GM12878 (cell line): Measurements from ENCODE around the gene SUGCT. TPM values are rescaled to one million over a fixed set of nuclear protein-coding genes. Genes with fewer than 3 reads are reported as not detected.

Experiments
- ATAC-seq: fragments of 200-7000 bp; cut with Tn5 transposase; 3 replicates; pipeline ENCODE4 v1.9.1; 2020; ENCODE audit warnings: mild to moderate bottlenecking, moderate library complexity
- BruUV-seq: library from RNA; stranded (reverse); fragments of 400-500 nt; replicated peaks from 2 replicates; lab custom pipeline; 2021; lab: Mats Ljungman, UMichigan
- CTCF ChIA-PET: fragments of 300-600 bp; sonication (Branson Sonifier 250); formaldehyde crosslinking; extraction: SDS; loops from one replicate; lab custom pipeline; 2021; ENCODE audit warnings: inconsistent platforms; lab: Yijun Ruan, JAX
- POLR2A ChIA-PET: fragments of 350-600 bp; formaldehyde crosslinking; extraction: SDS; loops from one replicate; lab custom pipeline; 2021; ENCODE audit warnings: inconsistent platforms; lab: Charles Lee
- RAD21 ChIA-PET: fragments of 300-600 bp; sonication (Branson Sonifier 250); formaldehyde crosslinking; loops from one replicate; lab custom pipeline; 2023; ENCODE audit warnings: antibody characterized with exemption; ENCODE audit not compliant: unreplicated experiment; lab: Charles Lee
- SMC1A ChIA-PET: fragments of 300-600 bp; sonication (Branson Sonifier 250); formaldehyde crosslinking; loops from one replicate; lab custom pipeline; 2023; ENCODE audit not compliant: unreplicated experiment, uncharacterized antibody; lab: Charles Lee
- DNase-seq: peaks from one replicate; pipeline ENCODE4 v3.0.0-alpha.2; 2011; ENCODE audit warnings: low read depth, low spot score
- FAIRE-seq: peaks from 3 replicates; lab custom pipeline; 2011; peaks lifted over from hg19 to GRCh38; lab: Jason Lieb, UNC
- H2AFZ ChIP-seq: 2 replicates; pipeline ENCODE4 v1.6.0; 2011; ENCODE audit warnings: low read depth, low read length, control low read depth; ENCODE audit not compliant: control insufficient read depth
- H3K27ac ChIP-seq: 2 replicates; pipeline ENCODE4 v1.5.1; 2011; ENCODE audit warnings: control low read depth; ENCODE audit not compliant: control insufficient read depth, insufficient read depth
- H3K27me3 ChIP-seq, 2 experiments: replicated peaks in 1 of 2; 2 replicates each; pipeline versions ENCODE4 v1.6.0 to v1.6.1; 2011; ENCODE audit warnings: low read length in 1 of 2; ENCODE audit not compliant: control insufficient read depth in 2 of 2, insufficient read depth in 2 of 2
- H3K36me3 ChIP-seq, 2 experiments: 2 replicates each; pipeline ENCODE4 v1.5.1; 2011; ENCODE audit warnings: low read length in 1 of 2; ENCODE audit not compliant: control insufficient read depth in 2 of 2, insufficient read depth in 2 of 2
- H3K4me1 ChIP-seq: 2 replicates; pipeline ENCODE4 v1.6.1; 2011; ENCODE audit warnings: mild to moderate bottlenecking, low read length, moderate library complexity, mixed read lengths; ENCODE audit not compliant: control insufficient read depth, insufficient read depth
- H3K4me2 ChIP-seq: 2 replicates; pipeline ENCODE4 v1.6.0; 2011; ENCODE audit warnings: control low read depth; ENCODE audit not compliant: control insufficient read depth, insufficient read depth
- H3K4me3 ChIP-seq: fragments of 200-600 bp; sonication (generic); 2 replicates; pipeline ENCODE4 v1.5.1; 2016
- H3K79me2 ChIP-seq: 2 replicates; pipeline ENCODE4 v1.6.0; 2011; ENCODE audit warnings: low read length; ENCODE audit not compliant: control insufficient read depth, insufficient read depth
- H3K9ac ChIP-seq: 2 replicates; pipeline ENCODE4 v1.8.0; 2011; ENCODE audit warnings: low read length, control low read depth, mixed read lengths; ENCODE audit not compliant: control insufficient read depth, insufficient read depth
- H3K9me3 ChIP-seq: replicated peaks from 3 replicates; pipeline ENCODE4 v1.5.1; 2011; ENCODE audit warnings: mild to moderate bottlenecking, low read length; ENCODE audit not compliant: control insufficient read depth, insufficient read depth
- H4K20me1 ChIP-seq: 2 replicates; pipeline ENCODE4 v1.6.0; 2011; ENCODE audit not compliant: control insufficient read depth, insufficient read depth
- BCL3 ChIP-seq: IDR thresholded peaks from 2 replicates; pipeline ENCODE4 v1.6.1; 2011; ENCODE audit warnings: borderline replicate concordance, low read depth, mild to moderate bottlenecking, moderate library complexity, low read length; ENCODE audit not compliant: insufficient read depth, poor library complexity, severe bottlenecking
- CHD2 ChIP-seq: IDR thresholded peaks from 2 replicates; pipeline ENCODE4 v1.6.1; 2011; ENCODE audit warnings: low read depth, low read length, improper control_type of control experiment, borderline replicate concordance
- CUX1 ChIP-seq: IDR thresholded peaks from 2 replicates; pipeline ENCODE4 v1.6.1; 2012; ENCODE audit warnings: improper control_type of control experiment, low read depth, low read length; ENCODE audit not compliant: insufficient replicate concordance
- EED ChIP-seq: sonication (generic); IDR thresholded peaks from 2 replicates; pipeline ENCODE4 v1.6.1; 2016; ENCODE audit warnings: antibody characterized with exemption, low read depth
- ESRRA ChIP-seq: IDR thresholded peaks from 2 replicates; pipeline ENCODE4 v1.6.1; 2012; ENCODE audit warnings: mild to moderate bottlenecking, low read length, improper control_type of control experiment
- GATAD2B ChIP-seq: fragments of 450-650 bp; conservative IDR thresholded peaks from 2 replicates; pipeline ENCODE4 v1.6.1; 2017; ENCODE audit warnings: low read depth, mild to moderate bottlenecking, moderate library complexity
- POLR2A ChIP-seq: IDR thresholded peaks from 2 replicates; pipeline ENCODE4 v1.6.1; 2011; ENCODE audit warnings: low read depth, mild to moderate bottlenecking, low read length
- POU2F2 ChIP-seq: IDR thresholded peaks from 3 replicates; pipeline ENCODE4 v1.6.1; 2011; ENCODE audit warnings: low read depth, mild to moderate bottlenecking, low read length, borderline replicate concordance
- RAD21 ChIP-seq: IDR thresholded peaks from 2 replicates; pipeline ENCODE4 v1.6.1; 2011; ENCODE audit warnings: mild to moderate bottlenecking, low read depth, low read length, moderate library complexity; ENCODE audit not compliant: insufficient read depth
- SMARCA5 ChIP-seq: fragments of 450-650 bp; IDR thresholded peaks from 2 replicates; pipeline ENCODE4 v1.6.1; 2017; ENCODE audit warnings: mild to moderate bottlenecking
- SPI1 ChIP-seq: IDR thresholded peaks from 2 replicates; pipeline ENCODE4 v1.6.1; 2011; ENCODE audit warnings: low read depth, mild to moderate bottlenecking, low read length, moderate library complexity, borderline replicate concordance; ENCODE audit not compliant: insufficient read depth
- ZNF207 ChIP-seq: fragments of 450-650 bp; IDR thresholded peaks from 2 replicates; pipeline ENCODE4 v1.6.1; 2014; ENCODE audit warnings: antibody characterized with exemption, mild to moderate bottlenecking, borderline replicate concordance
- ZZZ3 ChIP-seq: IDR thresholded peaks from 2 replicates; pipeline ENCODE4 v1.6.1; 2011; ENCODE audit warnings: low read depth; ENCODE audit not compliant: control insufficient read depth, insufficient read length
- WGBS: methylation state at CpG from one replicate; pipeline ENCODE4 v1.1.6; 2016; ENCODE audit warnings: low lambda C conversion rate; ENCODE audit not compliant: insufficient replicate concordance, insufficient coverage; ENCODE audit errors: missing lambda C conversion rate; 5-methylcytosine and 5-hydroxymethylcytosine counted together
- in situ Hi-C: fragments of 300-500 bp; cut with MboI; formaldehyde crosslinking; loops from 9 replicates; pipeline ENCODE4 v1.14.3; 2018; ENCODE audit warnings: mixed read lengths
- intact Hi-C: fragments of 100-400 bp; cut with micrococcal nuclease; formaldehyde crosslinking; loops from one replicate; pipeline ENCODE4 v1.14.2; 2022; ENCODE audit not compliant: unreplicated experiment
- polyA plus RNA-seq, 11 experiments: library from polyadenylated mRNA; depleted of rRNA in 4 of 11; unstranded in 6 of 11; stranded (reverse) in 5 of 11; fragments of >200 nt; fragmentation: Nextera tagmentation in 4 of 11; fragmentation: Illumina TruSeq in 1 of 11; extraction: Ambion mirVana in 4 of 11; extraction: Trizol in 1 of 11; gene quantifications; 1 replicate in 1 of 11; 2 replicates in 10 of 11; pipeline versions ENCODE4 v1.2.1 to v1.2.3, GENCODE V29; 2011 to 2016; ENCODE audit warnings: inconsistent platforms in 2 of 11, missing spikeins in 2 of 11, low read depth in 1 of 11
- total RNA-seq, 4 experiments: library from RNA; depleted of rRNA in 3 of 4; stranded (reverse); fragments of >200 nt in 3 of 4; fragmentation: Illumina TruSeq in 1 of 4; extraction: Trizol in 1 of 4; gene quantifications; 2 replicates each; pipeline versions ENCODE4 v1.2.1 to v1.2.3, GENCODE V29; 2013 to 2021

The SUGCT gene
- total and polyA plus RNA-seq, 10 of the 15 experiments (the other 5 are each of a cell fraction or from before 2014, with no cell fraction given): 0.08 to 1.2 (median 0.67) TPM; not detected in 1

GRCh38 chr7:40499718-40500117 lies 364.9 kb downstream of the SUGCT start:
- in situ Hi-C loops: no loop called here
- SMC1A ChIA-PET: no interaction called here
- no peak overlapping the region for H3K9ac ChIP-seq
- no TSS peak for BruUV-seq
- intact Hi-C loops: no loop called here
- RAD21 ChIA-PET: no interaction called here
- CTCF ChIA-PET: no interaction called here
- 0% methylated on average over 1 of the region's 1 CpG for WGBS
- POLR2A ChIA-PET: no interaction called here
- no peak overlapping the region for H3K4me3 ChIP-seq
- no peak overlapping the region for H3K27ac ChIP-seq
- H3K4me2 ChIP-seq: no peak overlapping the region
- H3K4me1 ChIP-seq: no peaks in the 10 kb centered on the region
- H3K79me2 ChIP-seq: no peaks in the 10 kb centered on the region
- H2AFZ ChIP-seq: no peak overlapping the region
- H3K9me3 ChIP-seq: no peaks in the 10 kb centered on the region
- TF ChIP-seq POU2F2 (no peak), BCL3 (no peak), CHD2 (no peak), ZNF207 (no peak), GATAD2B (no peak)
- no peaks in the 10 kb centered on the region for H3K27me3 ChIP-seq
- no peaks in the 10 kb centered on the region for H3K36me3 ChIP-seq
- ATAC-seq (no peak), DNase-seq (no peak), FAIRE-seq (no peak)
- H4K20me1 ChIP-seq: no peaks in the 10 kb centered on the region

- intact Hi-C loops: no loop called here
- BruUV-seq: no TSS peak
- CTCF ChIA-PET: no interaction called here
- no peak for TF ChIP-seq ZZZ3
- no peak for TF ChIP-seq SMARCA5
- no peak for TF ChIP-seq SPI1
- TF ChIP-seq EED: no peak
- TF ChIP-seq RAD21: no peak
- TF ChIP-seq CUX1: no peak
- TF ChIP-seq POLR2A: no peak
- no peak for TF ChIP-seq ESRRA
Observed at GRCh38 chr7:40500219-40500618, 365.4 kb downstream of the SUGCT start.

More at GRCh38 chr7:40500219-40500618, 365.4 kb downstream of the SUGCT start:
- no peaks in the 10 kb centered on the region for H4K20me1 ChIP-seq
- ChIA-PET RAD21 (no interaction called here), POLR2A (no interaction called here), SMC1A (no interaction called here)
- FAIRE-seq (no peak), ATAC-seq (no peak), DNase-seq (no peak)
- H3K27ac ChIP-seq: no peak overlapping the region
- H2AFZ ChIP-seq: no peak overlapping the region
- H3K79me2 ChIP-seq: no peaks in the 10 kb centered on the region
- H3K9ac ChIP-seq: no peak overlapping the region
- 0% methylated on average over 1 of the region's 1 CpG for WGBS
- H3K36me3 ChIP-seq: no peaks in the 10 kb centered on the region
- no peak overlapping the region for H3K4me2 ChIP-seq
- no peaks in the 10 kb centered on the region for H3K4me1 ChIP-seq
- no peaks in the 10 kb centered on the region for H3K9me3 ChIP-seq
- no peaks in the 10 kb centered on the region for H3K27me3 ChIP-seq
- in situ Hi-C loops: no loop called here
- H3K4me3 ChIP-seq: no peak overlapping the region
